ENCODE results near the gene NPR3. TPM values are rescaled to one million over a fixed set of nuclear protein-coding genes. Genes with fewer than 3 reads are reported as not detected.

Gene NPR3
- total RNA-seq, 3 donors from 2014 or later, result 1.9 to 44.2 (median 2.0) TPM

GRCh38 chr5:32722957-32723356 lies 11.8 kb downstream of the NPR3 start:
- no peak for TF ChIP-seq POLR2AphosphoS5 (IDR thresholded peaks at IDR 0.05)
- no peak for TF ChIP-seq CTCF (IDR thresholded peaks at IDR 0.05)
- no peak for TF ChIP-seq POLR2A (IDR thresholded peaks at IDR 0.05)
- H3K4me3 ChIP-seq, result no peak overlapping the region
- H3K9me3 ChIP-seq, result peaks cover 5 to 17% of the 10 kb centered on the region in 2 donors
- no peaks in the 10 kb centered on the region for H3K4me1 ChIP-seq
- no peak overlapping the region for H3K27ac ChIP-seq
- DNase-seq (ENCODE audit: low spot score in 2 of 2), result no peak
- no peaks in the 10 kb centered on the region for H3K27me3 ChIP-seq
- no peaks in the 10 kb centered on the region for H3K36me3 ChIP-seq
- intact Hi-C loops (cut with DNase I; ENCODE audit: low total_unique reads), result no loop called here

- Histone ChIP-seq H3K4me3 (no peak overlapping the region), H3K9me3 (peaks cover 3 to 6% of the 10 kb centered on the region in 2 donors), H3K27me3 (no peaks in the 10 kb centered on the region), H3K27ac (no peak overlapping the region), H3K4me1 (no peaks in the 10 kb centered on the region), H3K36me3 (no peaks in the 10 kb centered on the region)
- intact Hi-C loops (cut with DNase I; ENCODE audit: low total_unique reads), result no loop called here
- no peak for DNase-seq (ENCODE audit: low spot score in 2 of 2)
- TF ChIP-seq CTCF (IDR thresholded peaks at IDR 0.05) (no peak), POLR2A (IDR thresholded peaks at IDR 0.05) (no peak), POLR2AphosphoS5 (IDR thresholded peaks at IDR 0.05) (no peak)
These were observed 13.4 kb downstream of the NPR3 start for GRCh38 chr5:32724526-32724925.

- no peak for DNase-seq (ENCODE audit: low spot score in 2 of 2)
- H3K9me3 ChIP-seq, result peaks cover 0 to 3% of the 10 kb centered on the region in 2 donors
- no peaks in the 10 kb centered on the region for H3K4me1 ChIP-seq
- H3K36me3 ChIP-seq, result no peaks in the 10 kb centered on the region
- no peak overlapping the region for H3K27ac ChIP-seq
- no peak overlapping the region for H3K4me3 ChIP-seq
- intact Hi-C loops (cut with DNase I; ENCODE audit: low total_unique reads), result no loop called here
- TF ChIP-seq POLR2AphosphoS5 (IDR thresholded peaks at IDR 0.05) (no peak), POLR2A (IDR thresholded peaks at IDR 0.05) (no peak), CTCF (IDR thresholded peaks at IDR 0.05) (no peak)
- H3K27me3 ChIP-seq, result no peaks in the 10 kb centered on the region
These were observed 15.0 kb downstream of the NPR3 start for GRCh38 chr5:32726086-32726557.

GRCh38 chr5:32729651-32730050 lies 18.5 kb downstream of the NPR3 start:
- Histone ChIP-seq H3K9me3 (peaks cover 0 to 3% of the 10 kb centered on the region in 2 donors), H3K36me3 (no peaks in the 10 kb centered on the region)
- TF ChIP-seq CTCF (IDR thresholded peaks at IDR 0.05), result no peak
- no peak for TF ChIP-seq POLR2A (IDR thresholded peaks at IDR 0.05)

GRCh38 chr5:32733590-32734340 lies 22.6 kb downstream of the NPR3 start:
- H3K27ac ChIP-seq, result no peak overlapping the region
- TF ChIP-seq POLR2A (IDR thresholded peaks at IDR 0.05) (no peak), POLR2AphosphoS5 (IDR thresholded peaks at IDR 0.05) (no peak), CTCF (IDR thresholded peaks at IDR 0.05) (no peak)
- intact Hi-C loops (cut with DNase I; ENCODE audit: low total_unique reads), result no loop called here
- H3K27me3 ChIP-seq, result no peaks in the 10 kb centered on the region
- H3K4me1 ChIP-seq, result no peaks in the 10 kb centered on the region
- H3K36me3 ChIP-seq, result no peaks in the 10 kb centered on the region
- DNase-seq (ENCODE audit: low spot score in 2 of 2), result no peak
- H3K4me3 ChIP-seq, result no peak overlapping the region
- no peaks in the 10 kb centered on the region for H3K9me3 ChIP-seq

More at GRCh38 chr5:32729651-32730050, 18.5 kb downstream of the NPR3 start:
- H3K4me3 ChIP-seq, result no peak overlapping the region
- DNase-seq (ENCODE audit: low spot score in 2 of 2), result no peak
- no peak overlapping the region for H3K27ac ChIP-seq
- no peaks in the 10 kb centered on the region for H3K27me3 ChIP-seq
- intact Hi-C loops (cut with DNase I; ENCODE audit: low total_unique reads), result no loop called here
- no peaks in the 10 kb centered on the region for H3K4me1 ChIP-seq

All from breast epithelium (tissue), 4 donors.